ENCODE results near the gene ACOXL.

- TF ChIP-seq, protein P1, sequence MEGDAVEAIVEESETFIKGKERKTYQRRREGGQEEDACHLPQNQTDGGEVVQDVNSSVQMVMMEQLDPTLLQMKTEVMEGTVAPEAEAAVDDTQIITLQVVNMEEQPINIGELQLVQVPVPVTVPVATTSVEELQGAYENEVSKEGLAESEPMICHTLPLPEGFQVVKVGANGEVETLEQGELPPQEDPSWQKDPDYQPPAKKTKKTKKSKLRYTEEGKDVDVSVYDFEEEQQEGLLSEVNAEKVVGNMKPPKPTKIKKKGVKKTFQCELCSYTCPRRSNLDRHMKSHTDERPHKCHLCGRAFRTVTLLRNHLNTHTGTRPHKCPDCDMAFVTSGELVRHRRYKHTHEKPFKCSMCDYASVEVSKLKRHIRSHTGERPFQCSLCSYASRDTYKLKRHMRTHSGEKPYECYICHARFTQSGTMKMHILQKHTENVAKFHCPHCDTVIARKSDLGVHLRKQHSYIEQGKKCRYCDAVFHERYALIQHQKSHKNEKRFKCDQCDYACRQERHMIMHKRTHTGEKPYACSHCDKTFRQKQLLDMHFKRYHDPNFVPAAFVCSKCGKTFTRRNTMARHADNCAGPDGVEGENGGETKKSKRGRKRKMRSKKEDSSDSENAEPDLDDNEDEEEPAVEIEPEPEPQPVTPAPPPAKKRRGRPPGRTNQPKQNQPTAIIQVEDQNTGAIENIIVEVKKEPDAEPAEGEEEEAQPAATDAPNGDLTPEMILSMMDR (IDR thresholded peaks at IDR 0.05; ENCODE audit: insufficient read depth, low read length, poor library complexity, severe bottlenecking) = no peak
- no peak for TF ChIP-seq EZH2phosphoT487 (conservative IDR thresholded peaks at IDR 0.05; ENCODE audit: low read length)
Measured at GRCh38 chr2:110977403-110977802, 245.0 kb downstream of the ACOXL start.
